A673 (cell line): Measurements from ENCODE around the gene PHF2.

Experiments
- EZH2 ChIP-seq: fragments of 200-600 bp; sonication (generic); IDR thresholded peaks from 2 replicates; pipeline ENCODE4 v1.6.1; 2017; ENCODE audit warnings: borderline replicate concordance, low read depth, mild to moderate bottlenecking, mixed read lengths, antibody characterized with exemption, low read length; ENCODE audit not compliant: poor library complexity, severe bottlenecking
- TF ChIP-seq, protein P1 (sequence below): fragments of 300-800, 200-600 bp; sonication (generic); conservative IDR thresholded peaks from 2 replicates; pipeline ENCODE4 v1.5.1; 2017; ENCODE audit warnings: low read depth, mild to moderate bottlenecking, antibody characterized with exemption, low read length, moderate library complexity, mixed read lengths

DNA sequence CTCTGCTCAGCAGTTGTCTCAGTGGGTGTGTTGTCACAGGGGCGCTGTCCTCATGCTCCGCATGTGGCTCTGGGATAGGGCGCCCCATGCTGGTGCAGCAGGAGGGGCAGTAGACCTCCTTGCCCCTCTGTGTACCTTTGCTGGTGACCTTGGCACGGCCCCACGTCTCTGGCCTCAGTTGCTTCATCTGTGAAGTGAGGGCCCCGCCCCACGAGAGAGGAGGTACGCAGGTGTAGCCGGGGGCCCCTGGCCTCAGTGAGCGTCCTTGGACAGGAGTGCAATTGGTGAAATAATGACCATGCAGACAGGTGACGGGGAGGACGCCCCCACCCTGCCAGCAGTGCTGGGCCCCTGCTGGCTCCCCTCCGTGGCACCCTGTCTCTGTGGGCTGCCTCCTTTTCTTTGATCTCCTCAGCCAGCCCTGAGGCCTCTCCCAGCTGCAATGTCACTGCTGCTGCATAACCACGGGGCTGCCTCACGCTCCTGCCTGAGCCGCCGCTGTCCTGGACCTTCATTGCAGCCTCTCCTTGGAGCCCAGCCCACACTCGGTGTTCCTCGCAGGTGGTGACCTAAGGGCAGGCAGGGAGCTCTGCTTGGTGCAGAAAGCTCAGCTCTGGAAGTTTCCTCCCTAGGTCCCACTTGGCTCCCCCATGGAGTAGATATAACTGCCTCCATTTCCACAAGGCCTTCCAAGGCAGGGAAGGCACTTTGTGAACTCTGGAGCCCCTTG is 57.3 kb downstream of the PHF2 start:
- TF ChIP-seq EZH2: no peak
- TF ChIP-seq, protein P1, sequence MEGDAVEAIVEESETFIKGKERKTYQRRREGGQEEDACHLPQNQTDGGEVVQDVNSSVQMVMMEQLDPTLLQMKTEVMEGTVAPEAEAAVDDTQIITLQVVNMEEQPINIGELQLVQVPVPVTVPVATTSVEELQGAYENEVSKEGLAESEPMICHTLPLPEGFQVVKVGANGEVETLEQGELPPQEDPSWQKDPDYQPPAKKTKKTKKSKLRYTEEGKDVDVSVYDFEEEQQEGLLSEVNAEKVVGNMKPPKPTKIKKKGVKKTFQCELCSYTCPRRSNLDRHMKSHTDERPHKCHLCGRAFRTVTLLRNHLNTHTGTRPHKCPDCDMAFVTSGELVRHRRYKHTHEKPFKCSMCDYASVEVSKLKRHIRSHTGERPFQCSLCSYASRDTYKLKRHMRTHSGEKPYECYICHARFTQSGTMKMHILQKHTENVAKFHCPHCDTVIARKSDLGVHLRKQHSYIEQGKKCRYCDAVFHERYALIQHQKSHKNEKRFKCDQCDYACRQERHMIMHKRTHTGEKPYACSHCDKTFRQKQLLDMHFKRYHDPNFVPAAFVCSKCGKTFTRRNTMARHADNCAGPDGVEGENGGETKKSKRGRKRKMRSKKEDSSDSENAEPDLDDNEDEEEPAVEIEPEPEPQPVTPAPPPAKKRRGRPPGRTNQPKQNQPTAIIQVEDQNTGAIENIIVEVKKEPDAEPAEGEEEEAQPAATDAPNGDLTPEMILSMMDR: no peak
